Measurements from ENCODE around the gene FAS.

DNA sequence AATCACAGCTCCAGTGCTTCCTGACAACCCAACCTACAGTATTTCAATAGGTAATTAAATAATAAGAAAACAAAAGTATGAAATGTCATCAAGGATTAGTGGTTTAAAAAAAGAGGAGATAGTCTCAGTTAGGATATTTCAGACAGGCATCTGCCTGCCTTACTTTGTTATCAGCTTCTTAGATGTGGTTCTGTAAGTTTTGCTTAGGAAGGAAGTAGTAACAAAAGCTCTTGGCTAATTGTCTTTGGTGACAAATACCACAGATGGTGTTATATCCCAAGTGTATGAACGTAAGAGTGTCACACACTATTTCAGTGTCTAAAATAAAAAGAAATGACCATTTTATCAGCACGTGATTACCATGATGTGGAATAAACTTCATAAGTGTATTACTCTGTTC, 28.3 kb upstream of the FAS start:
- TF ChIP-seq, protein P1, sequence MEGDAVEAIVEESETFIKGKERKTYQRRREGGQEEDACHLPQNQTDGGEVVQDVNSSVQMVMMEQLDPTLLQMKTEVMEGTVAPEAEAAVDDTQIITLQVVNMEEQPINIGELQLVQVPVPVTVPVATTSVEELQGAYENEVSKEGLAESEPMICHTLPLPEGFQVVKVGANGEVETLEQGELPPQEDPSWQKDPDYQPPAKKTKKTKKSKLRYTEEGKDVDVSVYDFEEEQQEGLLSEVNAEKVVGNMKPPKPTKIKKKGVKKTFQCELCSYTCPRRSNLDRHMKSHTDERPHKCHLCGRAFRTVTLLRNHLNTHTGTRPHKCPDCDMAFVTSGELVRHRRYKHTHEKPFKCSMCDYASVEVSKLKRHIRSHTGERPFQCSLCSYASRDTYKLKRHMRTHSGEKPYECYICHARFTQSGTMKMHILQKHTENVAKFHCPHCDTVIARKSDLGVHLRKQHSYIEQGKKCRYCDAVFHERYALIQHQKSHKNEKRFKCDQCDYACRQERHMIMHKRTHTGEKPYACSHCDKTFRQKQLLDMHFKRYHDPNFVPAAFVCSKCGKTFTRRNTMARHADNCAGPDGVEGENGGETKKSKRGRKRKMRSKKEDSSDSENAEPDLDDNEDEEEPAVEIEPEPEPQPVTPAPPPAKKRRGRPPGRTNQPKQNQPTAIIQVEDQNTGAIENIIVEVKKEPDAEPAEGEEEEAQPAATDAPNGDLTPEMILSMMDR (IDR thresholded peaks at IDR 0.05; ENCODE audit: low read depth, low read length) = no peak
- TF ChIP-seq EZH2phosphoT487 (IDR thresholded peaks at IDR 0.05; ENCODE audit: low read depth) = no peak
